GM23338 (cell line): ENCODE results near the gene CAMTA1. TPM values are rescaled to one million over a fixed set of nuclear protein-coding genes. Genes with fewer than 3 reads are reported as not detected.

Experiments
- ATAC-seq: fragments of 200-7000 bp; cut with Tn5 transposase; 3 replicates; pipeline ENCODE4 v1.9.1; 2020
- DNase-seq: peaks from one replicate; pipeline ENCODE4 v3.0.0-alpha.2; 2015; ENCODE audit warnings: low spot score
- H2AFZ ChIP-seq: fragments of 200-600 bp; sonication (generic); 2 replicates; pipeline ENCODE4 v1.8.0; 2016; ENCODE audit warnings: antibody characterized with exemption, mild to moderate bottlenecking, moderate library complexity
- H3F3A ChIP-seq: fragments of 200-600 bp; sonication (generic); replicated peaks from 2 replicates; pipeline ENCODE4 v1.8.0; 2017; ENCODE audit warnings: antibody characterized with exemption, mixed run types, low read depth
- H3K27ac ChIP-seq: fragments of 200-600 bp; sonication (generic); 2 replicates; pipeline ENCODE4 v1.6.1; 2016; ENCODE audit warnings: low read depth
- H3K27me3 ChIP-seq: fragments of 200-600 bp; sonication (generic); 2 replicates; pipeline ENCODE4 v1.8.0; 2016; ENCODE audit warnings: mild to moderate bottlenecking, mixed run types, moderate library complexity; ENCODE audit not compliant: insufficient read depth
- H3K36me3 ChIP-seq: fragments of 200-600 bp; sonication (generic); 2 replicates; pipeline ENCODE4 v1.8.0; 2016; ENCODE audit warnings: mild to moderate bottlenecking; ENCODE audit not compliant: insufficient read depth
- H3K4me1 ChIP-seq: fragments of 200-600 bp; sonication (generic); 2 replicates; pipeline ENCODE4 v1.8.0; 2016; ENCODE audit warnings: mild to moderate bottlenecking, moderate library complexity; ENCODE audit not compliant: insufficient read depth
- H3K4me2 ChIP-seq: fragments of 200-600 bp; sonication (generic); 2 replicates; pipeline ENCODE4 v1.7.1; 2017; ENCODE audit warnings: mixed run types
- H3K4me3 ChIP-seq: fragments of 200-600 bp; sonication (generic); 2 replicates; pipeline ENCODE4 v1.6.1; 2016; ENCODE audit warnings: mixed run types
- H3K79me2 ChIP-seq: fragments of 200-600 bp; sonication (generic); replicated peaks from 2 replicates; pipeline ENCODE4 v1.8.0; 2017; ENCODE audit warnings: mild to moderate bottlenecking; ENCODE audit not compliant: insufficient read depth
- H3K9me2 ChIP-seq: fragments of 200-600 bp; sonication (generic); 2 replicates; pipeline ENCODE4 v1.8.0; 2017; ENCODE audit not compliant: insufficient read depth
- H4K20me1 ChIP-seq: fragments of 200-600 bp; sonication (generic); replicated peaks from 2 replicates; pipeline ENCODE4 v1.8.0; 2017; ENCODE audit warnings: mild to moderate bottlenecking; ENCODE audit not compliant: insufficient read depth
- H3K27ac Mint-ChIP-seq: 2 replicates; pipeline ENCODE4 v1.8.0; 2020; ENCODE audit warnings: inconsistent platforms, mild to moderate bottlenecking, moderate library complexity, mixed read lengths
- H3K27me3 Mint-ChIP-seq: 3 replicates; pipeline ENCODE4 v1.8.0; 2022; ENCODE audit warnings: low read depth, mild to moderate bottlenecking, moderate library complexity, mixed read lengths, inconsistent platforms; ENCODE audit not compliant: insufficient read depth, poor library complexity
- H3K36me3 Mint-ChIP-seq: 3 replicates; pipeline ENCODE4 v1.8.0; 2021; ENCODE audit warnings: low read depth, mild to moderate bottlenecking, inconsistent platforms, moderate library complexity, mixed read lengths
- H3K4me1 Mint-ChIP-seq: 3 replicates; pipeline ENCODE4 v1.8.0; 2020; ENCODE audit warnings: mild to moderate bottlenecking, inconsistent platforms, mixed read lengths
- H3K4me3 Mint-ChIP-seq: 3 replicates; pipeline ENCODE4 v1.8.0; 2021; ENCODE audit warnings: moderate library complexity, mild to moderate bottlenecking, inconsistent platforms, mixed read lengths
- H3K9me3 Mint-ChIP-seq: 3 replicates; pipeline ENCODE4 v1.8.0; 2020; ENCODE audit warnings: moderate library complexity, mild to moderate bottlenecking, inconsistent platforms, mixed read lengths
- CREB1 ChIP-seq: fragments of 250-450 bp; sonication (Bioruptor Pico); IDR thresholded peaks from 2 replicates; pipeline ENCODE4 v1.5.0; 2020; ENCODE audit warnings: low read depth, mild to moderate bottlenecking, moderate library complexity
- EZH2 ChIP-seq: fragments of 200-600 bp; sonication (generic); IDR thresholded peaks from one replicate; pipeline ENCODE4 v1.8.0; 2017; ENCODE audit warnings: antibody characterized with exemption, mild to moderate bottlenecking, low read depth; ENCODE audit not compliant: unreplicated experiment
- EZH2phosphoT487 ChIP-seq: fragments of 200-600 bp; sonication (generic); IDR thresholded peaks from one replicate; pipeline ENCODE4 v1.8.1; 2018; ENCODE audit warnings: antibody characterized with exemption; ENCODE audit not compliant: unreplicated experiment
- JUNB ChIP-seq: IDR thresholded peaks from one replicate; pipeline ENCODE4 v1.6.1; 2016; ENCODE audit warnings: antibody characterized with exemption; ENCODE audit not compliant: unreplicated experiment
- NANOG ChIP-seq: IDR thresholded peaks from 2 replicates; pipeline ENCODE4 v1.6.1; 2016; ENCODE audit warnings: antibody characterized with exemption, borderline replicate concordance
- POLR2AphosphoS5 ChIP-seq: IDR thresholded peaks from 2 replicates; pipeline ENCODE4 v1.6.1; 2016; ENCODE audit warnings: antibody characterized with exemption, low read depth
- STAT1 ChIP-seq: IDR thresholded peaks from one replicate; pipeline ENCODE4 v1.6.1; 2016; ENCODE audit warnings: antibody characterized with exemption; ENCODE audit not compliant: unreplicated experiment
- ZNF114 ChIP-seq: fragments of 250-450 bp; sonication (Bioruptor Pico); IDR thresholded peaks from 2 replicates; pipeline ENCODE4 v1.5.0; 2020; ENCODE audit warnings: mild to moderate bottlenecking, moderate library complexity
- ZNF331 ChIP-seq: fragments of 250-450 bp; sonication (Bioruptor Pico); IDR thresholded peaks from 2 replicates; pipeline ENCODE4 v1.5.0; 2020; ENCODE audit warnings: low read depth, mild to moderate bottlenecking, moderate library complexity
- polyA plus RNA-seq: library from polyadenylated mRNA; unstranded; fragments of >200 nt; fragmentation: Nextera tagmentation; extraction: Ambion mirVana; gene quantifications from 2 replicates; pipeline ENCODE4 v1.2.1, GENCODE V29; 2016
- total RNA-seq: library from RNA; depleted of rRNA; stranded (reverse); fragments of >200 nt; shearing (Covaris generic); gene quantifications from 2 replicates; pipeline ENCODE4 v1.2.3, GENCODE V29; 2014
- TF ChIP-seq, protein P1 (sequence below): IDR thresholded peaks from 2 replicates; pipeline ENCODE4 v1.6.1; 2016; ENCODE audit warnings: antibody characterized with exemption
- TF ChIP-seq, protein P2 (sequence below): IDR thresholded peaks from one replicate; pipeline ENCODE4 v1.6.1; 2018; ENCODE audit warnings: antibody characterized with exemption; ENCODE audit not compliant: unreplicated experiment
- TF ChIP-seq, protein P3 (sequence below): fragments of 250-450 bp; sonication (Bioruptor Pico); IDR thresholded peaks from 2 replicates; pipeline ENCODE4 v1.5.0; 2020; ENCODE audit warnings: mild to moderate bottlenecking, moderate library complexity
- TF ChIP-seq, protein P4 (sequence below), 2 experiments: fragments of 200-600 bp in 1 of 2; sonication (generic) in 1 of 2; conservative IDR thresholded peaks; 2 replicates each; pipeline versions ENCODE4 v1.5.1 to v1.6.1; 2016 to 2017; ENCODE audit warnings: antibody characterized with exemption in 2 of 2, low read depth in 2 of 2, mild to moderate bottlenecking in 2 of 2, moderate library complexity in 1 of 2

CAMTA1 gene
- total and polyA plus RNA-seq, 2 experiments from 2014 or later: 115 to 519 TPM

DNA sequence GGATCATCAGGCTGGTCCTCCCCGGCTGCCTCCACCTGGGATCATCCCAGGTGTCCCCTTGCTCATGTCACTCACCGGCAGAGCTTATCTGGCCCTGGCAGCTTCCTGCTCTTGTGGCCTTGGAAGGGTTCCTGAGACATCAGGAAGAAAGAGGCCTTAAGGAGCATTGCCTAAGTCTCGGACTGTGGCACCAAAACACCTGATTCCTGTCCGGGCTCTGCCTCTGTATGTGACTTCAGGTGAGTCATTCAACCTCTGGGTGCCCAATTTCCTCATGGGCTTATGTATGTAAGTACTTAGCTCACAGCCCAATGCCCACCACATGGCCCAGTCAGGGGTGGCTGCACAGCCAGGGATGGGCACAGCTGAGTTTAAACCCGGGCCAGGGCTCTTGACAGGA, 729.9 kb downstream of the CAMTA1 start:
- Mint-ChIP-seq H3K27ac (no peak overlapping the region), H3K4me3 (no peak overlapping the region), H3K27me3 (peaks cover 7% of the 10 kb centered on the region), H3K9me3 (peaks cover 7% of the 10 kb centered on the region), H3K36me3 (no peaks in the 10 kb centered on the region; the same call in 1 of the 3 replicates), H3K4me1 (peaks cover 2% of the 10 kb centered on the region)
- ATAC-seq: no peak
- Histone ChIP-seq H3K4me3 (no peak overlapping the region), H3K36me3 (no peaks in the 10 kb centered on the region), H3K27me3 (no peaks in the 10 kb centered on the region), H3K4me2 (no peak overlapping the region), H3K9me2 (no peaks in the 10 kb centered on the region), H3K79me2 (no peaks in the 10 kb centered on the region), H3K27ac (no peak overlapping the region), H3K4me1 (no peaks in the 10 kb centered on the region), H4K20me1 (no peaks in the 10 kb centered on the region), H2AFZ (no peak overlapping the region), H3F3A (no peaks in the 10 kb centered on the region)
- TF ChIP-seq, protein P1, sequence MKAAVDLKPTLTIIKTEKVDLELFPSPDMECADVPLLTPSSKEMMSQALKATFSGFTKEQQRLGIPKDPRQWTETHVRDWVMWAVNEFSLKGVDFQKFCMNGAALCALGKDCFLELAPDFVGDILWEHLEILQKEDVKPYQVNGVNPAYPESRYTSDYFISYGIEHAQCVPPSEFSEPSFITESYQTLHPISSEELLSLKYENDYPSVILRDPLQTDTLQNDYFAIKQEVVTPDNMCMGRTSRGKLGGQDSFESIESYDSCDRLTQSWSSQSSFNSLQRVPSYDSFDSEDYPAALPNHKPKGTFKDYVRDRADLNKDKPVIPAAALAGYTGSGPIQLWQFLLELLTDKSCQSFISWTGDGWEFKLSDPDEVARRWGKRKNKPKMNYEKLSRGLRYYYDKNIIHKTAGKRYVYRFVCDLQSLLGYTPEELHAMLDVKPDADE: no peak
- TF ChIP-seq EZH2 (no peak), STAT1 (no peak), EZH2phosphoT487 (no peak), JUNB (no peak), ZNF331 (CRISPR knock-in tag) (no peak), ZNF114 (CRISPR knock-in tag) (no peak), CREB1 (CRISPR knock-in tag) (no peak), NANOG (no peak), POLR2AphosphoS5 (no peak)
- TF ChIP-seq, protein P2, sequence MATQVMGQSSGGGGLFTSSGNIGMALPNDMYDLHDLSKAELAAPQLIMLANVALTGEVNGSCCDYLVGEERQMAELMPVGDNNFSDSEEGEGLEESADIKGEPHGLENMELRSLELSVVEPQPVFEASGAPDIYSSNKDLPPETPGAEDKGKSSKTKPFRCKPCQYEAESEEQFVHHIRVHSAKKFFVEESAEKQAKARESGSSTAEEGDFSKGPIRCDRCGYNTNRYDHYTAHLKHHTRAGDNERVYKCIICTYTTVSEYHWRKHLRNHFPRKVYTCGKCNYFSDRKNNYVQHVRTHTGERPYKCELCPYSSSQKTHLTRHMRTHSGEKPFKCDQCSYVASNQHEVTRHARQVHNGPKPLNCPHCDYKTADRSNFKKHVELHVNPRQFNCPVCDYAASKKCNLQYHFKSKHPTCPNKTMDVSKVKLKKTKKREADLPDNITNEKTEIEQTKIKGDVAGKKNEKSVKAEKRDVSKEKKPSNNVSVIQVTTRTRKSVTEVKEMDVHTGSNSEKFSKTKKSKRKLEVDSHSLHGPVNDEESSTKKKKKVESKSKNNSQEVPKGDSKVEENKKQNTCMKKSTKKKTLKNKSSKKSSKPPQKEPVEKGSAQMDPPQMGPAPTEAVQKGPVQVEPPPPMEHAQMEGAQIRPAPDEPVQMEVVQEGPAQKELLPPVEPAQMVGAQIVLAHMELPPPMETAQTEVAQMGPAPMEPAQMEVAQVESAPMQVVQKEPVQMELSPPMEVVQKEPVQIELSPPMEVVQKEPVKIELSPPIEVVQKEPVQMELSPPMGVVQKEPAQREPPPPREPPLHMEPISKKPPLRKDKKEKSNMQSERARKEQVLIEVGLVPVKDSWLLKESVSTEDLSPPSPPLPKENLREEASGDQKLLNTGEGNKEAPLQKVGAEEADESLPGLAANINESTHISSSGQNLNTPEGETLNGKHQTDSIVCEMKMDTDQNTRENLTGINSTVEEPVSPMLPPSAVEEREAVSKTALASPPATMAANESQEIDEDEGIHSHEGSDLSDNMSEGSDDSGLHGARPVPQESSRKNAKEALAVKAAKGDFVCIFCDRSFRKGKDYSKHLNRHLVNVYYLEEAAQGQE: no peak
- TF ChIP-seq, protein P3, sequence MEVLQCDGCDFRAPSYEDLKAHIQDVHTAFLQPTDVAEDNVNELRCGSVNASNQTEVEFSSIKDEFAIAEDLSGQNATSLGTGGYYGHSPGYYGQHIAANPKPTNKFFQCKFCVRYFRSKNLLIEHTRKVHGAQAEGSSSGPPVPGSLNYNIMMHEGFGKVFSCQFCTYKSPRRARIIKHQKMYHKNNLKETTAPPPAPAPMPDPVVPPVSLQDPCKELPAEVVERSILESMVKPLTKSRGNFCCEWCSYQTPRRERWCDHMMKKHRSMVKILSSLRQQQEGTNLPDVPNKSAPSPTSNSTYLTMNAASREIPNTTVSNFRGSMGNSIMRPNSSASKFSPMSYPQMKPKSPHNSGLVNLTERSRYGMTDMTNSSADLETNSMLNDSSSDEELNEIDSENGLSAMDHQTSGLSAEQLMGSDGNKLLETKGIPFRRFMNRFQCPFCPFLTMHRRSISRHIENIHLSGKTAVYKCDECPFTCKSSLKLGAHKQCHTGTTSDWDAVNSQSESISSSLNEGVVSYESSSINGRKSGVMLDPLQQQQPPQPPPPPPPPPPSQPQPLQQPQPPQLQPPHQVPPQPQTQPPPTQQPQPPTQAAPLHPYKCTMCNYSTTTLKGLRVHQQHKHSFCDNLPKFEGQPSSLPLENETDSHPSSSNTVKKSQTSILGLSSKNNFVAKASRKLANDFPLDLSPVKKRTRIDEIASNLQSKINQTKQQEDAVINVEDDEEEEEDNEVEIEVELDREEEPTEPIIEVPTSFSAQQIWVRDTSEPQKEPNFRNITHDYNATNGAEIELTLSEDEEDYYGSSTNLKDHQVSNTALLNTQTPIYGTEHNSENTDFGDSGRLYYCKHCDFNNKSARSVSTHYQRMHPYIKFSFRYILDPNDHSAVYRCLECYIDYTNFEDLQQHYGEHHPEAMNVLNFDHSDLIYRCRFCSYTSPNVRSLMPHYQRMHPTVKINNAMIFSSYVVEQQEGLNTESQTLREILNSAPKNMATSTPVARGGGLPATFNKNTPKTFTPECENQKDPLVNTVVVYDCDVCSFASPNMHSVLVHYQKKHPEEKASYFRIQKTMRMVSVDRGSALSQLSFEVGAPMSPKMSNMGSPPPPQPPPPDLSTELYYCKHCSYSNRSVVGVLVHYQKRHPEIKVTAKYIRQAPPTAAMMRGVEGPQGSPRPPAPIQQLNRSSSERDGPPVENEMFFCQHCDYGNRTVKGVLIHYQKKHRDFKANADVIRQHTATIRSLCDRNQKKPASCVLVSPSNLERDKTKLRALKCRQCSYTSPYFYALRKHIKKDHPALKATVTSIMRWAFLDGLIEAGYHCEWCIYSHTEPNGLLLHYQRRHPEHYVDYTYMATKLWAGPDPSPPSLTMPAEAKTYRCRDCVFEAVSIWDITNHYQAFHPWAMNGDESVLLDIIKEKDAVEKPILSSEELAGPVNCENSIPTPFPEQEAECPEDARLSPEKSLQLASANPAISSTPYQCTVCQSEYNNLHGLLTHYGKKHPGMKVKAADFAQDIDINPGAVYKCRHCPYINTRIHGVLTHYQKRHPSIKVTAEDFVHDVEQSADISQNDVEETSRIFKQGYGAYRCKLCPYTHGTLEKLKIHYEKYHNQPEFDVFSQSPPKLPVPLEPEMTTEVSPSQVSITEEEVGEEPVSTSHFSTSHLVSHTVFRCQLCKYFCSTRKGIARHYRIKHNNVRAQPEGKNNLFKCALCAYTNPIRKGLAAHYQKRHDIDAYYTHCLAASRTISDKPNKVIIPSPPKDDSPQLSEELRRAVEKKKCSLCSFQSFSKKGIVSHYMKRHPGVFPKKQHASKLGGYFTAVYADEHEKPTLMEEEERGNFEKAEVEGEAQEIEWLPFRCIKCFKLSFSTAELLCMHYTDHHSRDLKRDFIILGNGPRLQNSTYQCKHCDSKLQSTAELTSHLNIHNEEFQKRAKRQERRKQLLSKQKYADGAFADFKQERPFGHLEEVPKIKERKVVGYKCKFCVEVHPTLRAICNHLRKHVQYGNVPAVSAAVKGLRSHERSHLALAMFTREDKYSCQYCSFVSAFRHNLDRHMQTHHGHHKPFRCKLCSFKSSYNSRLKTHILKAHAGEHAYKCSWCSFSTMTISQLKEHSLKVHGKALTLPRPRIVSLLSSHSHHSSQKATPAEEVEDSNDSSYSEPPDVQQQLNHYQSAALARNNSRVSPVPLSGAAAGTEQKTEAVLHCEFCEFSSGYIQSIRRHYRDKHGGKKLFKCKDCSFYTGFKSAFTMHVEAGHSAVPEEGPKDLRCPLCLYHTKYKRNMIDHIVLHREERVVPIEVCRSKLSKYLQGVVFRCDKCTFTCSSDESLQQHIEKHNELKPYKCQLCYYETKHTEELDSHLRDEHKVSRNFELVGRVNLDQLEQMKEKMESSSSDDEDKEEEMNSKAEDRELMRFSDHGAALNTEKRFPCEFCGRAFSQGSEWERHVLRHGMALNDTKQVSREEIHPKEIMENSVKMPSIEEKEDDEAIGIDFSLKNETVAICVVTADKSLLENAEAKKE (CRISPR knock-in tag): no peak
- TF ChIP-seq, protein P4, sequence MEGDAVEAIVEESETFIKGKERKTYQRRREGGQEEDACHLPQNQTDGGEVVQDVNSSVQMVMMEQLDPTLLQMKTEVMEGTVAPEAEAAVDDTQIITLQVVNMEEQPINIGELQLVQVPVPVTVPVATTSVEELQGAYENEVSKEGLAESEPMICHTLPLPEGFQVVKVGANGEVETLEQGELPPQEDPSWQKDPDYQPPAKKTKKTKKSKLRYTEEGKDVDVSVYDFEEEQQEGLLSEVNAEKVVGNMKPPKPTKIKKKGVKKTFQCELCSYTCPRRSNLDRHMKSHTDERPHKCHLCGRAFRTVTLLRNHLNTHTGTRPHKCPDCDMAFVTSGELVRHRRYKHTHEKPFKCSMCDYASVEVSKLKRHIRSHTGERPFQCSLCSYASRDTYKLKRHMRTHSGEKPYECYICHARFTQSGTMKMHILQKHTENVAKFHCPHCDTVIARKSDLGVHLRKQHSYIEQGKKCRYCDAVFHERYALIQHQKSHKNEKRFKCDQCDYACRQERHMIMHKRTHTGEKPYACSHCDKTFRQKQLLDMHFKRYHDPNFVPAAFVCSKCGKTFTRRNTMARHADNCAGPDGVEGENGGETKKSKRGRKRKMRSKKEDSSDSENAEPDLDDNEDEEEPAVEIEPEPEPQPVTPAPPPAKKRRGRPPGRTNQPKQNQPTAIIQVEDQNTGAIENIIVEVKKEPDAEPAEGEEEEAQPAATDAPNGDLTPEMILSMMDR (conservative IDR thresholded peaks at IDR 0.05; ENCODE audit: low read depth in 2 of 2): no peak
- no peak for DNase-seq
